SK-N-MC (cell line): ENCODE results near the gene USP9X.

ENCODE experiments used
- EZH2 ChIP-seq: fragments of 200-600 bp; sonication (generic); IDR thresholded peaks from one replicate; pipeline ENCODE4 v1.6.1; 2017; ENCODE audit warnings: antibody characterized with exemption
- POLR2AphosphoS5 ChIP-seq: IDR thresholded peaks from 2 replicates; pipeline ENCODE4 v1.6.1; 2012; ENCODE audit warnings: mild to moderate bottlenecking, low read depth, low read length, borderline replicate concordance

DNA sequence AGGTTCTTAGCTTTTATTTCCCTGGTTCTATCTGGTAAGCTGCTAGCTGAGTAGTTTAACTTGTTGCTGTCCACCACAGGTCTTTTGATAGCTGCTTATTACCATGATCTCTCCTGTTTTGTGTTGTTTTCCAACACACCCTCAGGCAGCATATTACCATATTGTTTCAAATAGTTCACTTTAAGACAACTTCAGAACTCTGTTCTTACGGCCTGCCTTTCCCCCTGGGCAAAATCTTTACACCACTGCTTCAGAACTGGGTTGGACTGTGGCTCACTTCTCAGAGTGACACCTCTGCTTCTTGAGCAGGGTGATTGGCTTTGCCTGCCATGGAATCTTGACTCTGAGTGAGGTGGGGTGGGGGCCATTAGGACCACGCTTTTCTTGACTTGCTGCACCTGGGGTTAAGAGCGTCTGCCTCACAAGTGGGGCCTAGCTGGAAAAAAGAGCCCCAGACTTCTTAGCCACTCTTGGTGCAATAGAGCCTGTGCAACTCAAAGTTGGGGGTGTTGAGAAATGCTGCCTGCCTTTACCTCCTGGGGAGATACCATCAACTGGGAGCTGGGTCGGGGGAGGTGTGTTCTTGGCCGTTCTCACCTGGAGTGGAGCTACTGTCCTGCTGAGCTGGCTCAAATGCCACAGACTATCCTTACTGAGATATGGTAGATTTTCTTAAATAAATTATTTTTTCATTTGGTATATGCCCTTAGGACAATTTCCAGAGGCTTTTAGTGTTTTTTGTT is 23.4 kb downstream of the USP9X start:
- TF ChIP-seq EZH2 (no peak), POLR2AphosphoS5 (no peak)
